ACC112 (cell line): ENCODE results near the gene SERPINB6.

Experiments
- H2AFZ ChIP-seq: fragments of 200-600 bp; sonication (generic); one replicate; pipeline ENCODE4 v1.6.0; 2017; ENCODE audit warnings: antibody characterized with exemption, low read length; ENCODE audit not compliant: unreplicated experiment
- H3K27ac ChIP-seq: fragments of 200-600 bp; sonication (generic); 2 replicates; pipeline ENCODE4 v1.5.1; 2014; ENCODE audit warnings: low read depth, mild to moderate bottlenecking, antibody characterized with exemption, low read length, moderate library complexity
- H3K27me3 ChIP-seq: fragments of 200-600 bp; sonication (generic); 2 replicates; pipeline ENCODE4 v1.6.1; 2014; ENCODE audit warnings: mild to moderate bottlenecking, antibody characterized with exemption, low read length, moderate library complexity, mixed read lengths; ENCODE audit not compliant: insufficient read depth
- H3K36me3 ChIP-seq: fragments of 200-600 bp; sonication (generic); 2 replicates; pipeline ENCODE4 v1.6.1; 2016; ENCODE audit warnings: mild to moderate bottlenecking, antibody characterized with exemption, low read length, moderate library complexity, mixed read lengths; ENCODE audit not compliant: insufficient read depth
- H3K4me1 ChIP-seq: fragments of 200-600 bp; sonication (generic); one replicate; pipeline ENCODE4 v1.6.1; 2016; ENCODE audit warnings: low read length, mixed read lengths; ENCODE audit not compliant: insufficient read depth, unreplicated experiment, control insufficient read depth
- H3K4me3 ChIP-seq: fragments of 200-600 bp; sonication (generic); 2 replicates; pipeline ENCODE4 v1.5.1; 2014; ENCODE audit warnings: mild to moderate bottlenecking, low read depth, low read length
- H3K79me2 ChIP-seq: fragments of 200-600 bp; sonication (generic); one replicate; pipeline ENCODE4 v1.6.0; 2016; ENCODE audit warnings: low read length; ENCODE audit not compliant: control insufficient read depth, unreplicated experiment, insufficient read depth

Gene SERPINB6

DNA sequence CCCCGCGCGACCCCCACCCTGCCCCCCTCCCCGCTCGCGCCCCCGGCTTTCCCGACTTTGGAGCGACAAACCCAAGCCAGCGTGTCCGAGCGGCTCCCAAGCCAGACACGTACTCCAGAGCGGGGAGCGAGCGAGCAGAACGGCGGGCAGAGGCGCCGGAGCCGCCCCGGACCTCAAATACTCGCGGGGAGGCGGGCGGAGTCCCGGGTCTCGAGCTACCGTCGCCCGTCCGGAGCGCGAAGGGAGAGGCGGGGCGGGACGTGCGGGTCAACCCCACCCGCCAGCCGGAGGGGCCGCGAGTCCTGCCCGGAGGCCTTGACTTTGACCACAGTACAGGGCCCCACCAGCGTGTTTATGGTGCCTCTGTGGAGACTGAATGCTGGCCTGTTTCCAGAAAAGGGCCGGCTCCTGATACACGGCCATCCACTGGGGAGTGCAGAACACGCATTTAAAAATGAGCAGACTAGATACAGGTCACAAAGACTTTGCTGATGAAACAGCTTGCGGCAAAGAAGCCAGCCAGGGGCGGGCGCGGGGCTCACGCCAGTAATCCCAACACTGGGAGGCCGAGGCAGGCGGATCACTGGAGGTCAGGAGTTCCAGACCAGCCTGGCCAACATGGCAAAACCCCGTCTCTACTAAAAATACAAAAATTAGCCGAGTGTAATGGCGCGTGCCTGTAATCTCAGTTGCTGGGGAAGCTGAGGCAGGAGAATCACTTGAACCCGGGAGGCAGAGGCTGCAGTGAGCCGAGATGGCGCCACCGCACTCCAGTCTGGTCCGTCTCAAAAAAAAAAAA is at the start of gene SERPINB6:
Gene SERPINB6 (minus strand): TSS at position 148 of the 799 bp plus-strand sequence. CDS start 12,235 bp downstream, outside the sequence.
- Histone ChIP-seq H3K36me3 (no peaks in the 10 kb centered on the region), H3K27me3 (no peaks in the 10 kb centered on the region), H2AFZ (peak within 1 kb of the TSS; percentile 83), H3K4me1 (peaks cover 25% of the 10 kb centered on the region), H3K27ac (peak within 1 kb of the TSS; percentile 82), H3K4me3 (peak within 1 kb of the TSS; percentile 86), H3K79me2 (peaks cover 47% of the 10 kb centered on the region)

DNA sequence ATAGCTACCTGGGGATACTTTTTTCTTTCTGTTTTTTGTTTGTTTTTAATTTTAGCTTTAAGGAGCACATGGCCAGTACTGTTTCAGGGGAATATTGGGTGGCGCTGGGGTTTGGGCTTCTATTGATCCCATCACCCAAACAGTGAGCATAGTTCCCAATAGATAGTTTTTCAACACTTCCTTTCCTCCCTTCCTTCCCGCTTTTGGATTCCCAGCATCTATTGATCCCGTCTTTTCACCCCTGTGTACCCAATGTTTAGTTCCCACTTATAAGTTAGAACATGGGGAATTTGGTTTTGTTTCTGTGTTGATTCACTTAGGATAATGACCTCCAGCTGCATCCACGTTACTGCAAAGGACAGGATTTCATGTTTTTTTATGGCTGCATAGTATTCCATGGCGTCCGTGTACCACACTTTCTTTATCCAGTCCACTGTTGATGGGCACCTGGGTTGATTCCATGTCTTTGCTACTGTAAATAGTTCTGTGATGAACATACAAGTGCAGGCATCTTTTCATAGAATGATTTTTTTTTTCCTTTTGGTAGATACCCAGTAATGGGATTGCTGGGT is 48.5 kb upstream of the SERPINB6 start:
- H3K27ac ChIP-seq: no peak overlapping the region
- peaks cover 7% of the 10 kb centered on the region for H3K79me2 ChIP-seq
- no peak overlapping the region for H3K4me3 ChIP-seq
- H3K4me1 ChIP-seq: peaks cover 20% of the 10 kb centered on the region
- no peaks in the 10 kb centered on the region for H3K27me3 ChIP-seq
- H2AFZ ChIP-seq: no peak overlapping the region
- H3K36me3 ChIP-seq: 0 out of 2 replicates have a peak, but pooled peaks cover 5% of the 10 kb centered on the region

DNA sequence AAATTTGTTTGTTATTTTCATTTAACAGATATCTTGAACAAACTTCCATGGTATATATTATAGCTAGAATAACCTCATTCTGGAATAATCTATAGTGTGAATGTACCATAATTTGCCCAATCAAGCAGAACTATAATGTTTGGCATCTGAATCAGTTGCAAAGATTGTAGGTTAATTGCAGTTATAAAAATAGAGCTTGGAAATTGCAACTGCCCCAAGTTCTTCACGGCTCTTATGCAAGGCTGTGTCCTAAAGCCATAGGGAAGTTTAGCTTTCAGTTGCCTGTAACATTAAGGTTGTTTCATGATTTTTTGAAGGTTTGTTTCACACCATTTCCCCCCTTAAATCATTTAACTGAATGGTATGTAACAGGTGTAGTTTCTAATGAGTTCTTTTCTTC is 47.7 kb upstream of the SERPINB6 start:
- 0 out of 2 replicates have a peak, but pooled peaks cover 5% of the 10 kb centered on the region for H3K36me3 ChIP-seq
- no peak overlapping the region for H3K4me3 ChIP-seq
- peaks cover 7% of the 10 kb centered on the region for H3K79me2 ChIP-seq
- H2AFZ ChIP-seq: no peak overlapping the region
- H3K4me1 ChIP-seq: peaks cover 12% of the 10 kb centered on the region
- H3K27ac ChIP-seq: no peak overlapping the region
- H3K27me3 ChIP-seq: no peaks in the 10 kb centered on the region

DNA sequence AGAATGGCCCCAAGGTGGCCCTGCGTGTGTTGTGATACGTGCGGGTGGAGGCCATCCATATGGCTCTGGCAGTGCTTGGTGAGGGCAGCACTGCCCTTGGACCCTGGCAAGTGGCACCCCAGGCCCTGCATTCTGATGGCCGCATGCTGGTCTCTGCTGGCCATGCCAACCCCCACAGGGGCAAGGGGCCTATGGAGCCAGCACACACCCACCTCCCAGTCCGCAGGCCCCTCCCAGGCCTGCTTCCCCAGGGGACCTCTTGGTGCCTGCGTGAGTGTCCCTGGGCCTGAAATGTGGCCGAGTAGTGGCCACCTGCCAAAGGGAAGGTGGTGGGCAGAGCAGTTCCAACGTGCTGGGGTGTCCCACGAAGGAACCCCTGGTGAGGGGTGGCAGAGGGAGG is 45.9 kb upstream of the SERPINB6 start:
- H3K27ac ChIP-seq: no peak overlapping the region
- no peaks in the 10 kb centered on the region for H3K27me3 ChIP-seq
- H3K4me1 ChIP-seq: peaks cover 8% of the 10 kb centered on the region
- no peaks in the 10 kb centered on the region for H3K79me2 ChIP-seq
- H3K4me3 ChIP-seq: no peak overlapping the region
- H3K36me3 ChIP-seq: peaks cover 8% of the 10 kb centered on the region
- no peak overlapping the region for H2AFZ ChIP-seq

DNA sequence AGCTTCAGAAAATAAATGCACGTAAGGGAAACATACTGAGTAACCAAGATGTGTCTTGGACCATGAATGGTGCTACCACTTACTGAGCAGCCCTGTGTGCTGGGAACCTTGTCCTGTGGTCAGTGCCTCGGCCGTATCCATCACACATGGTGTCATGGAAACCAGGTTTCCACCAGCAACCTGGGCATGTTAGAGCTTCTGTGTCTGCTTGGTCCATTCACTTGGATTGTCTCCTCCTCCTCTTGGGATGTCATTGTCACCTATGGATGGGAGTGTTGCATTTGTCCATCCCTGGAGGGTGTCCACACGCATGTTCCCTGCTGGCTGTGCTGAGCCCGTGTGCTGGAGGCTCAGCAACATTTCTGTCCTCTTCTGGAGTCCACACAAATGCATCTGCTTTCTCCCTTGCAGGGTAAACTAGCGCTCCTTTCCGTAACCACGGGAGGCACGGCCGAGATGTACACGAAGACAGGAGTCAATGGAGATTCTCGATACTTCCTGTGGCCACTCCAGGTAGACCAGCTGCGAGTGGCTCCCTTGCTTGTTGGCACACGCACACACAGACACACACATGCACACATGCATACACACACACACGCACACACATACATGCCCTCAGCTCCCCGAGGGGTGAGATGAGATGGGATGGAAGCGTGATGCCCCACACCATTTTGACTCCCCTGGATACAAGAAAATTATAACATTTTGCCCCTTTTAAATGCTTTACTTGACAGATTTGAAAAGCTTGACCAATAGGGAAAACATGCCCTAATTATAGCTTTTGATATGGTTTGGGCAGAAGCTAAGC is 45.3 kb upstream of the SERPINB6 start:
- H3K27ac ChIP-seq: no peak overlapping the region
- no peaks in the 10 kb centered on the region for H3K27me3 ChIP-seq
- no peak overlapping the region for H3K4me3 ChIP-seq
- H2AFZ ChIP-seq: no peak overlapping the region
- peaks cover 15% of the 10 kb centered on the region for H3K36me3 ChIP-seq
- H3K4me1 ChIP-seq: peaks cover 8% of the 10 kb centered on the region
- no peaks in the 10 kb centered on the region for H3K79me2 ChIP-seq

DNA sequence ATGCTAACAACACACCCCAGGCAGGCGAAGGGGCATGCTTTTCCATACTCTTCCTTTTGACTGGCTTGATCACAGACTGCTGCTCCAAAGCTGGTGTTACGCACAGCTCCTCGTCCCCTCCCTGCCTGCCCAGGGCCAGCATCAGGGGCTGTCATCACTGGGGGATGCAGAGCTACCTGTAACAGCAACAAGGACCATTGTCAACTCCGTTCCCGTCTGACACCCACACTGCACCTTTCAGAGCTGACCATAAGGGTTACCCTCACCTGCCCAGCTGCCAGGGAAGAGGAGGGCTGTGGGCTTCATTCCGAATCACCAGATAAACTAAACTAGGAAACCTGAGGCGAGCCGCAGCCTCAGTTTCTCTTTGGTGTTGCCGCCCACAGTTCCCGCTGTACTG is 43.8 kb upstream of the SERPINB6 start:
- H3K79me2 ChIP-seq: no peaks in the 10 kb centered on the region
- H2AFZ ChIP-seq: no peak overlapping the region
- H3K4me3 ChIP-seq: no peak overlapping the region
- peaks cover 8% of the 10 kb centered on the region for H3K4me1 ChIP-seq
- no peak overlapping the region for H3K27ac ChIP-seq
- H3K27me3 ChIP-seq: no peaks in the 10 kb centered on the region
- H3K36me3 ChIP-seq: peaks cover 27% of the 10 kb centered on the region

DNA sequence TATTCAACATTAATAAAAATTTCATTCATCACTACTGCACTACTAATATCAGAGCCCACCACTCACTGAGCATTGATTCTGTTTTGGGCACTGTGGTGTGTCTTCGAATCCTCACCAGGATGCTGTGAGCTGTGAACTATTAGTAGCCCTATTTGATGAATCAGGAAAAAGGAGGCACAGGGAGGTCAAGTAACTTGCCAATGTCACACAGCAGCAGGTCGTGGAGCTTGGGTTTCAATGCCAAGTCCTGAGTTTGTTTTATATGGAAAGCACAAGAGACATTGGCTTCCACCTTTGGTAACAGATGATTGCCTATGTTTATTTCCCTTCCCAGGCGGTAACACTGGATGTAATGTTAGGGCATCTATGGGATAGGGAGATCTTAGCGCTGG is 43.3 kb upstream of the SERPINB6 start:
- Histone ChIP-seq H3K79me2 (no peaks in the 10 kb centered on the region), H3K27me3 (no peaks in the 10 kb centered on the region), H3K36me3 (peaks cover 29% of the 10 kb centered on the region), H3K4me3 (no peak overlapping the region), H3K27ac (no peak overlapping the region), H2AFZ (no peak overlapping the region), H3K4me1 (peaks cover 8% of the 10 kb centered on the region)

DNA sequence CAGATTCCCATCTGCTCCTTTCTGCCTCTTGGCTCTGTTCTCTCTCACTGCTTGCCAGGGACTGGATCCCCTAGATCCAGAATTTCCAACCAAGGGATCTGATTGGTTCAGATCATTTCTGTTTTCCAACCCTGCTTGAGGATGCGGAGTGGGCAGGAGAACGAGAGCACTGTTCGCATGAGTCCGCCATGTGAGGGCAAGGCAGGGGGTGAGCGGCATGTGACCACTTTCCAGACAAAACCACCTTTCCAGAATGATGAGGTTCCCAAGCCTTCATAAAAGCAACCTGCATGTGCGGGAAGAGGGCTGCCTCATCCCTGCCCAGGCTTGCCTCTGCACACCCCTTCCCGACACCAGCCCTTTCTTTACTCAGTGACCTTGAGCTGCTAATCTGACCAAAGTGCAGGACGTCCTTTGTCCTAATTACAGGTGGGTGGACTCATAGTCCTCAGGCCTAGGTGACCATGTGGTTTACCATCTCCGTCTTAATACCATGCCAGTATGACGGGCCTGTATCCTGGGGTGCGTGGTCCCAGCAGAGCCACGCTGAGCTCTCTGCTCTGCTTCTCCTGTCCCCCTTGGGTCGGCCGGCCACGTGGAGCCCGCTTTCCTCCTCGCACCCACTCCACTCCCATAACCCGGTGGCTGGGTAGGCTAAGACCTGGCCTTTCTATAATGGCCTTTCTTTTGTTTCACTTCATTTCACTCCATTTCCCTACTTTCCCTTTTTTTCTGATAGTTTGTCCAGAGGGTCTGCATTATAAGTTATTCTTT is 42.7 kb upstream of the SERPINB6 start:
- H3K36me3 ChIP-seq: peaks cover 31% of the 10 kb centered on the region

DNA sequence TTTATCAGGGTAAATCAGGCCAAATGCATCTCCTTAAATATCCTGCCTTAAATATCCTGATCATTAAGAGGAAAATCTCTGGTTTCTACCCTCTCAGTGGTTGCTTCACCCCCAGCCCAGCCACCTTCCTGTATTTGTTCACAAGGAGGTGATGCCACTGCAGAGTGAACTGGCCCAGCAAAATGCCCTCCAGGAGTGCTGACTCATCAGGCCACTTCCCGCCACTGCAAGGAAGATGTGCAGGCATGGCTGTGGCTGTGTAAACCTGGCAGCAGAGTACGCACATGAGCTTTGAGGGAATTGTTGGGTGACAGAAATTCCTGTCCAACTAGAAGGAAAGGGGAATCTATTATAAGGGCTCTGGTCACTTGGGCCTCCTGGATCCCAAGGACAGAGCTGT is 42.1 kb upstream of the SERPINB6 start:
- no peak overlapping the region for H2AFZ ChIP-seq
- no peak overlapping the region for H3K27ac ChIP-seq
- peaks cover 31% of the 10 kb centered on the region for H3K36me3 ChIP-seq
- H3K79me2 ChIP-seq: no peaks in the 10 kb centered on the region
- peaks cover 8% of the 10 kb centered on the region for H3K4me1 ChIP-seq
- no peaks in the 10 kb centered on the region for H3K27me3 ChIP-seq
- no peak overlapping the region for H3K4me3 ChIP-seq

More for the DNA sequence above, 42.7 kb upstream of the SERPINB6 start:
- H3K27me3 ChIP-seq: no peaks in the 10 kb centered on the region
- no peak overlapping the region for H3K27ac ChIP-seq
- H3K79me2 ChIP-seq: no peaks in the 10 kb centered on the region
- H2AFZ ChIP-seq: no peak overlapping the region
- no peak overlapping the region for H3K4me3 ChIP-seq
- peaks cover 8% of the 10 kb centered on the region for H3K4me1 ChIP-seq

DNA sequence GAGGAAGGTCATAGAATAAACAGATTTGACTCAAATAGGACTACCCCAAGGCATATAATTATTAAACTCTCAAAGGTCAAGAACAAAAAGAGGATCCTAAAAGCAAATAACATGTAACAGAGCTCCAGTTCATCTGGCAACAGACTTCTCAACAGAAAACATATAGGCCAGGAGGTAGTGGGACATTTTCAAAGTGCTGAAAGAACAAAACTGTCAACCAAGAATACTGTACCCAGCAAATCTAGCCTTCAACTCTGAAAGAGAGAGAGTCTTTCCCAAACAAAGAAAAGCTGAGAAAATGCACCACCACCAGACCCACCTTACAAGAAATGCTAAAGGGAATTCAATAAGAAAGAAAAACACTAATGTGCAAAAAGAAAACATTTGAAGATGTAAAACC is 40.2 kb upstream of the SERPINB6 start:
- H3K36me3 ChIP-seq: peaks cover 46% of the 10 kb centered on the region
- H3K4me3 ChIP-seq: no peak overlapping the region
- H3K27ac ChIP-seq: no peak overlapping the region
- no peaks in the 10 kb centered on the region for H3K79me2 ChIP-seq
- H3K27me3 ChIP-seq: no peaks in the 10 kb centered on the region
- peaks cover 8% of the 10 kb centered on the region for H3K4me1 ChIP-seq
- H2AFZ ChIP-seq: no peak overlapping the region
